ENCODE data around the gene IRX4.
A peak's percentile ranks its signal among the peaks of the same experiment; 100 is the strongest.

IRX4 gene

GRCh38 chr5:1835431-1835830 lies 47.3 kb downstream of the IRX4 start:
- no peak for ATAC-seq

- ATAC-seq: no peak
Observed at GRCh38 chr5:1834721-1835429, 47.9 kb downstream of the IRX4 start.

GRCh38 chr5:1834022-1834551 lies 48.6 kb downstream of the IRX4 start:
- no peak for ATAC-seq

GRCh38 chr5:1833264-1834021 lies 49.3 kb downstream of the IRX4 start:
- no peak for ATAC-seq

GRCh38 chr5:1832511-1833250 lies 50.0 kb downstream of the IRX4 start:
- ATAC-seq: no peak

- ATAC-seq: no peak
Observed at GRCh38 chr5:1831677-1832313, 50.9 kb downstream of the IRX4 start.

- ATAC-seq: no peak
Observed at GRCh38 chr5:1831257-1831656, 51.5 kb downstream of the IRX4 start.

GRCh38 chr5:1830571-1831228 lies 52.0 kb downstream of the IRX4 start:
- no peak for ATAC-seq

- peak in 1 of 2 donors; percentile 36 for ATAC-seq
Observed at GRCh38 chr5:1827886-1828397, 54.8 kb downstream of the IRX4 start.
